AG10803 (cell line): ENCODE results near the gene SSTR3.

ENCODE experiments used
- DNase-seq: peaks from one replicate; pipeline ENCODE4 v3.0.0; 2010; ENCODE audit warnings: low read depth
- H3K4me3 ChIP-seq: 2 replicates; pipeline ENCODE4 v1.5.1; 2011; ENCODE audit warnings: mild to moderate bottlenecking, low read length, control low read depth
- TF ChIP-seq, protein P1 (sequence below): conservative IDR thresholded peaks from 2 replicates; pipeline ENCODE4 v1.5.1; 2011; ENCODE audit warnings: mild to moderate bottlenecking, low read length, control low read depth, inconsistent platforms

The SSTR3 gene

DNA sequence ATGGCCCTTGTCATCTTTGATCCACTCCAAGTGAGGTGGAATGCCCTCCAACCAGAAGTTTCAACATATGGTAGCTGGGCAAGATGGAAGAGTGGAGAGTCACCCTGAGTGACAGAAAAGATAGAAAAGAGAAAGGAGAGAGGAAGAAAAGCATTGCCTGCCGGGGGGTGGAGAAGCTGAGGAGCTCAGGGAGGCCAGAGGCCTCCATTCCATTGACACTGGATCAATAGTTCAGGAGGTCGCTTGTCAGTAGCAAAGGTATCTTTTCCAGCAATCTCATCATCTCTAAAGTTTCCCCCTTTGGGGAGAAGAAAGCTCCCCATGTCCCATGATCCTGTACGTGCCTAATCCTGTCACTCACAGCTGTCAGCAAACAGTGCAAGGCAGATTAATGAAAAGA is 17.5 kb downstream of the SSTR3 start:
- no peak for DNase-seq
- H3K4me3 ChIP-seq, result no peak overlapping the region
- TF ChIP-seq, protein P1, sequence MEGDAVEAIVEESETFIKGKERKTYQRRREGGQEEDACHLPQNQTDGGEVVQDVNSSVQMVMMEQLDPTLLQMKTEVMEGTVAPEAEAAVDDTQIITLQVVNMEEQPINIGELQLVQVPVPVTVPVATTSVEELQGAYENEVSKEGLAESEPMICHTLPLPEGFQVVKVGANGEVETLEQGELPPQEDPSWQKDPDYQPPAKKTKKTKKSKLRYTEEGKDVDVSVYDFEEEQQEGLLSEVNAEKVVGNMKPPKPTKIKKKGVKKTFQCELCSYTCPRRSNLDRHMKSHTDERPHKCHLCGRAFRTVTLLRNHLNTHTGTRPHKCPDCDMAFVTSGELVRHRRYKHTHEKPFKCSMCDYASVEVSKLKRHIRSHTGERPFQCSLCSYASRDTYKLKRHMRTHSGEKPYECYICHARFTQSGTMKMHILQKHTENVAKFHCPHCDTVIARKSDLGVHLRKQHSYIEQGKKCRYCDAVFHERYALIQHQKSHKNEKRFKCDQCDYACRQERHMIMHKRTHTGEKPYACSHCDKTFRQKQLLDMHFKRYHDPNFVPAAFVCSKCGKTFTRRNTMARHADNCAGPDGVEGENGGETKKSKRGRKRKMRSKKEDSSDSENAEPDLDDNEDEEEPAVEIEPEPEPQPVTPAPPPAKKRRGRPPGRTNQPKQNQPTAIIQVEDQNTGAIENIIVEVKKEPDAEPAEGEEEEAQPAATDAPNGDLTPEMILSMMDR, result no peak

DNA sequence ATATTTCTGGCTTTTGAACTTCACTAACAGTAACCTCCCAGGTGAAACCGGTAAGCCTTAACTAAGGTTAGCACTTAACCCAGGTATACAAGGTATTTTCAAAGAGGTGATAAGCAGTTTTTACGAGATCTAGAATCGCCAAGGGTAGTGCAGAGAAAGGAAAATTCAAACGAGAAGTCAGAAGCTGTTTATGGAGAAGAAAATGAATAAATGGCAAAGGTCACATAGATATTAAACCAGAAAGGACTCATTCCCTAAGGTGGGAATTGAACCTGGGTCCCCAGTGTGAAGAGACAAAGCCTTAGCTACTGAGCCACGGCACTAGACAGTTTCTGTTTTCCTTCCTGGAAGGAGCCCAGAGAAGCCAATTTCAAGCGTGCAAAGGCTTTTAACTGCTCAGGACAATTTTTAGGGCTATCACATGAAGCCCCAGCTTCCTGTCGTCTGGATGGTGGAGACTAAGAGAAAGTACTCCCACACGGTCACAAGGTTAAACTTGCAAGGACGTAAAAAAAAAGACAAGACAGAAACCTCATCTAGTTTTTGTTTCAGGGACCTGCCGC is 18.6 kb downstream of the SSTR3 start:
- no peak overlapping the region for H3K4me3 ChIP-seq
- DNase-seq, result peak; percentile 17
- TF ChIP-seq, protein P1, result no peak

DNA sequence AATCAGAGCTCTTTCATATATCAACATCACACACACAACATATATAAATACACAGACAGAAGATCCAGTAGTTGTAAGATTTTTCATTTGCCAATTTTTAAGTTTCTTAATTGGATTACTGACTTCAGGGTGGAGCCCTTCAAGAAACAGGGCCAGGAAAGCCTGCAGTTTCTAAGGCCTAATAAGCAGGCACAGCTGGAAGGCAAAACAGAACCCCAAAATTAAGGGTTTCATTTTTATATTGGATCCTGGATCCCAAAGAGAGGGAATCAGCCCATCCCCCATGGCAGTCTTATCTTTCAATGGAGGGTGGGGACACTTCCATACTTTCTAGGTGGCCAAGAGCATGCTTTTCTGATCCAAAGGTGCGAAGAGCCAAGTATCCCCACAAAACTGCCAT is 19.5 kb downstream of the SSTR3 start:
- TF ChIP-seq, protein P1, result no peak
- no peak for DNase-seq
- H3K4me3 ChIP-seq, result no peak overlapping the region

DNA sequence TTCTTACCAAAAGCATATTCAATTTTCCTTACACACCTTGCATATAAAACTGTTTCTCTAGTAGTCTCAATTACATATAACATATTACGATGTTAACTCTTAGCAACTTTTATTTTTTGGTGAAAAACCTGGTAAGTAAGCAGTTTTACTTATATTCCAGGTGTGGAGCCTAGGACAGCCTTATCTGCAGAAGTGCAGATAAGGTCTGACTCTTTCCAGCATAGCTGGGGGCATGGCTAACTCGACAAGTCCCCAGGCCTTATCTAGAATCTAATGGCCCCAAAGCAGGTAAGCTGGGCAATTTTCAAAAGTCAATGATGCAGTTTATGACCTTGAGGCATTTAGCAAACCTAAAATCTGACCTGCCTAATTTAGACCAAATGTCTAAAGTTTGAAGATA is 20.1 kb downstream of the SSTR3 start:
- TF ChIP-seq, protein P1, result no peak
- DNase-seq, result no peak
- H3K4me3 ChIP-seq, result no peak overlapping the region

DNA sequence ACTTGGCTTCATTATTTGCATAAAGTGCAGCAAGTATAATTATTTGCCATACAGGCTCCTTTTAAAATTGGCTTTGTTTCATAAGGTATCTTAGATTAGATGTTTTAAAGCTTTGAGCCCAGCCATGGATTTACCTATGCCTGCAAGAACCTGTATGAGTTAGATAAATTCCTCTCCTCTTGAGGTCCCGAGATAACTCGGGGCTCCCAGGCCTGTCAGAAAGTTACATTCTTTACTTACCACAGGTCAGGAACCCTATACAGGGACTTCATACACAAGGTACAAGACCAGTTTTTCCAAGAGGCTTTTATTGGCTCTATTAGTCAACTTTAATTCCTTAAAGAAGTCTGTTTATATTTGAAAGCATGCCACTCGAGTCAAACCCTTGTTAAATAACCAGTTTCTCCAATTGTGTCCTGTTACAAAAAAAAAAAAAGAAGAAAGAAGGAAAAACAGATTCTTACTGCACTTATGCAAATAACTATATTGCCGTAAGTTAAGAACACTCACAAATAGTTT is 22.0 kb downstream of the SSTR3 start:
- TF ChIP-seq, protein P1, result no peak
- no peak for DNase-seq
- no peak overlapping the region for H3K4me3 ChIP-seq

DNA sequence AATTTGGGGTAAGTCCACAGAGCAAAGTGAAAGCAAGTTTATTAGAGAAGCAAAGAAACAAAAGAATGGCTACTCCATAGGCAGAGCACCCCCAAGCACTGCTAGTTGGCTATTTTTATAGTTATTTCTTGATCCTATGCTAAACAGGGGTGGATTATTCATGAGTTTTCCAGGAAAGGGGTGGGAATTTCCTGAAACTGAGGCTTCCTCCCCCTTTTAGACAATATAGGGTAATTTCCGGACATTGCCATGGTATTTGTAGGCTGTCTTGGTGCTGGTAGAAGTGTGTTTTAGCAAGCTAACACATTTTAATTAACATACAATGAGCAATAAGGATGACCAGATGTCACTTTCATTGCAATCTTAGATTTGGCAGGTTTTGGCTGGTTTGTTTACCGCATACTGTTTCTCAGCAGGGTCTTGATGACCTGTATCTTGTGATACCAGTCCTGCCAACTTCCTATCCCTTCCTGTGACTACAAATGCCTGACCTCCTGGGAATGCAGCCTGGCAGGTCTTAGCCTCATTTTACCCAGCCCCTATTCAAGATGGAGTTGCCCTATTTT is 23.3 kb downstream of the SSTR3 start:
- no peak overlapping the region for H3K4me3 ChIP-seq
- TF ChIP-seq, protein P1, result no peak
- DNase-seq, result peak; percentile 39

DNA sequence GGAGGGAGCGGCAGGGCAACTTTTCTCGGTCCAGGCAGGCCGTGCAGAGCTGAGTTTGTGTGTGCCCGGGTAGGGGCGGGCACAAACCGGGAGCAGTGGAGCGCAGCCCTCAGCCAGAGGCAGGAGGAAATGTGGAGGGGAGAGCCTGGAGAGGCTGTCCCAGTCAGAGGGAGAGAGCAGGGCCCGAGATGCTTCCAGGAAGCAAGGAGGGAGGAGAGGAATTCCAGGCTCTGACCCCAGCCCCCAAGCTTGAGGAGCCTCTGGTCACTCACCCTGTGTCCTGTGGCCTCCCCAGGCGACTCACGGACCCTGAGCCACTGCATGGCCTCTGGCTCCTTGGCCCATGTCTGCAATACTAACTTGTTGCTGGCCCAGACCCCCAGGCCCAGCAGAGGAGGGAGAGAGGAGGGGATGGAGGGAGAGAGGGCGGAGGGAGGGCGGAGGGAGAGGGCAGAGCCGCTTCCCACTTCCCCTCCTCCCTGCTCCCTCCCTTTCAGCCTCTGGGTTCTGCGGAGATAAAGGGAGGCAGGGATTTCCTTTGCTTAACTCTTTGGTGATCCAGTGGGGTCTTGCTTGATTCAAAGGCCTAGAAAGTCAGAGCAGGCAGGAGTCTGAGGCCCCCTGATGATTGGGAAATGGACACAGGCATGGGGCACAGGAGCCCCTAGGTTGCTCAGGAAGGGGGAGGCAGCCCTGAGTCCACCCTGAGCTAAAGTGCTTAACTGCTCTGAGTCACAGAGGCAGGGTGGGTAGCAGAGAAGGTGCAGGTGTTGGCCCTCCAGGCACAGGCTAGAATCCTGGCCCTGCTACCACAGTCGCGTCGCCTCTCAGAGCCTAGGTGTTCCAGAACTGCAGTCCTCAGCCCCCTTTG is 24.2 kb downstream of the SSTR3 start, which contains the start of gene C1QTNF6:
Gene C1QTNF6, minus strand, starts transcription at position 357 of the 871 bp plus-strand sequence. Its CDS starts 34 bp downstream, at position 323.
- TF ChIP-seq, protein P1, result no peak
- peak; percentile 43 for DNase-seq
- H3K4me3 ChIP-seq, result peak within 1 kb of the TSS; percentile 62
